ENCODE results near the gene ADAMTS19.

DNA sequence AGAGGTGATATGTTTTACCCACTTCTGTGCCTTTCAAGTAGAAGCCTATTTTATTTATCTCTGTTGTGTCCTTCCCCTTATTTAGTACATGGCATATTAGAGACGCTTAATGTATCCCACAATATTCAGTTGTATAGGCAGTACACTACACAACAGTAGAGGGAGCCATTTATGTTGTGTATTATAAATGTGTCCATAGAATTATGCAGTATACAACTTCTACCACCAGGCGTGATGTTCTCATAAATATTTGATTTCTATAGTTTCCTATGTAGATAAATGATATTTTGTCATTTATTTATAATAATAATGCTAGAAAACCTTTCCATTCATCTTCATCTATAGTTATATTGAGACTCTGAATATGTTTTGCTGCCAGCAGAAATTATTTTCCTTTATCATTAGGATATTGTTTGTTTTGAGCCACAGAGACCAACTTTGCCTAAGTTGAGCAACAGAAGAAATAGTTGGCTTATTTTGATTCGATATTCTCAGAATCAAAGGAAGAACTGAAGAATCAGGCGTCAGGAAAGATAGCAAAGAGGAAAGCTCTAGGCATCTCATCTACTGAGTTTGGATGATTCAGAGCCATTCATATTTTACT is 81.7 kb downstream of the ADAMTS19 start:
- TF ChIP-seq, protein P1, sequence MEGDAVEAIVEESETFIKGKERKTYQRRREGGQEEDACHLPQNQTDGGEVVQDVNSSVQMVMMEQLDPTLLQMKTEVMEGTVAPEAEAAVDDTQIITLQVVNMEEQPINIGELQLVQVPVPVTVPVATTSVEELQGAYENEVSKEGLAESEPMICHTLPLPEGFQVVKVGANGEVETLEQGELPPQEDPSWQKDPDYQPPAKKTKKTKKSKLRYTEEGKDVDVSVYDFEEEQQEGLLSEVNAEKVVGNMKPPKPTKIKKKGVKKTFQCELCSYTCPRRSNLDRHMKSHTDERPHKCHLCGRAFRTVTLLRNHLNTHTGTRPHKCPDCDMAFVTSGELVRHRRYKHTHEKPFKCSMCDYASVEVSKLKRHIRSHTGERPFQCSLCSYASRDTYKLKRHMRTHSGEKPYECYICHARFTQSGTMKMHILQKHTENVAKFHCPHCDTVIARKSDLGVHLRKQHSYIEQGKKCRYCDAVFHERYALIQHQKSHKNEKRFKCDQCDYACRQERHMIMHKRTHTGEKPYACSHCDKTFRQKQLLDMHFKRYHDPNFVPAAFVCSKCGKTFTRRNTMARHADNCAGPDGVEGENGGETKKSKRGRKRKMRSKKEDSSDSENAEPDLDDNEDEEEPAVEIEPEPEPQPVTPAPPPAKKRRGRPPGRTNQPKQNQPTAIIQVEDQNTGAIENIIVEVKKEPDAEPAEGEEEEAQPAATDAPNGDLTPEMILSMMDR (IDR thresholded peaks at IDR 0.05), result no peak
- no peak for TF ChIP-seq POLR2A (IDR thresholded peaks at IDR 0.05)
